ENCODE results near the gene THRB.

GRCh38 chr3:24520976-24521419 is 26.3 kb upstream of the THRB start:
- TF ChIP-seq POLR2AphosphoS5 (IDR thresholded peaks at IDR 0.05) (no peak), CTCF (IDR thresholded peaks at IDR 0.05) (no peak), EP300 (IDR thresholded peaks at IDR 0.05) (no peak)

Data from upper lobe of left lung (tissue), 4 donors.